ENCODE results near the gene FAM89A. TPM values are rescaled to one million over a fixed set of nuclear protein-coding genes. Genes with fewer than 3 reads are reported as not detected.
"Not testable (repeated sequence)": the region's sequence is repeated elsewhere in the genome, so short reads cannot be mapped to it uniquely, and the experiment has no call there.

Gene FAM89A
- total RNA-seq, 3 donors from 2014 or later (not counting 1 experiment from before 2014, with no cell fraction given), result 1.4 to 2.5 (median 2.0) TPM

- over 99% methylated on average over 6 of the region's 7 CpGs for WGBS (ENCODE audit: insufficient coverage)
- TF ChIP-seq, protein P1, sequence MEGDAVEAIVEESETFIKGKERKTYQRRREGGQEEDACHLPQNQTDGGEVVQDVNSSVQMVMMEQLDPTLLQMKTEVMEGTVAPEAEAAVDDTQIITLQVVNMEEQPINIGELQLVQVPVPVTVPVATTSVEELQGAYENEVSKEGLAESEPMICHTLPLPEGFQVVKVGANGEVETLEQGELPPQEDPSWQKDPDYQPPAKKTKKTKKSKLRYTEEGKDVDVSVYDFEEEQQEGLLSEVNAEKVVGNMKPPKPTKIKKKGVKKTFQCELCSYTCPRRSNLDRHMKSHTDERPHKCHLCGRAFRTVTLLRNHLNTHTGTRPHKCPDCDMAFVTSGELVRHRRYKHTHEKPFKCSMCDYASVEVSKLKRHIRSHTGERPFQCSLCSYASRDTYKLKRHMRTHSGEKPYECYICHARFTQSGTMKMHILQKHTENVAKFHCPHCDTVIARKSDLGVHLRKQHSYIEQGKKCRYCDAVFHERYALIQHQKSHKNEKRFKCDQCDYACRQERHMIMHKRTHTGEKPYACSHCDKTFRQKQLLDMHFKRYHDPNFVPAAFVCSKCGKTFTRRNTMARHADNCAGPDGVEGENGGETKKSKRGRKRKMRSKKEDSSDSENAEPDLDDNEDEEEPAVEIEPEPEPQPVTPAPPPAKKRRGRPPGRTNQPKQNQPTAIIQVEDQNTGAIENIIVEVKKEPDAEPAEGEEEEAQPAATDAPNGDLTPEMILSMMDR (IDR thresholded peaks at IDR 0.05), result no peak
- Histone ChIP-seq H3K4me3 (ENCODE audit: low read length) (no peak overlapping the region), H3K27ac (ENCODE audit: low read length) (no peak overlapping the region), H3K4me1 (ENCODE audit: control insufficient read depth, insufficient read depth, low read length) (no peaks in the 10 kb centered on the region), H3K27me3 (ENCODE audit: control insufficient read depth, insufficient read depth, low read length) (no peaks in the 10 kb centered on the region), H3K9me3 (ENCODE audit: control insufficient read depth, insufficient read depth, low read length) (no peaks in the 10 kb centered on the region), H3K36me3 (ENCODE audit: control insufficient read depth, insufficient read depth, low read length) (peaks cover 50% of the 10 kb centered on the region)
- intact Hi-C loops (cut with micrococcal nuclease), result no loop called here
- Mint-ChIP-seq H3K4me3 (no peak overlapping the region), H3K4me1 (no peaks in the 10 kb centered on the region), H3K9me3 (no peaks in the 10 kb centered on the region), H3K27me3 (ENCODE audit: low read depth in 2 of 2) (no peaks in the 10 kb centered on the region), H3K36me3 (peaks cover under 1% of the 10 kb centered on the region), H3K27ac (no peak overlapping the region)
- DNase-seq, result no peak
- no peak for ATAC-seq
Measured at GRCh38 chr1:230992100-230992774, 47.8 kb downstream of the FAM89A start.

DNA sequence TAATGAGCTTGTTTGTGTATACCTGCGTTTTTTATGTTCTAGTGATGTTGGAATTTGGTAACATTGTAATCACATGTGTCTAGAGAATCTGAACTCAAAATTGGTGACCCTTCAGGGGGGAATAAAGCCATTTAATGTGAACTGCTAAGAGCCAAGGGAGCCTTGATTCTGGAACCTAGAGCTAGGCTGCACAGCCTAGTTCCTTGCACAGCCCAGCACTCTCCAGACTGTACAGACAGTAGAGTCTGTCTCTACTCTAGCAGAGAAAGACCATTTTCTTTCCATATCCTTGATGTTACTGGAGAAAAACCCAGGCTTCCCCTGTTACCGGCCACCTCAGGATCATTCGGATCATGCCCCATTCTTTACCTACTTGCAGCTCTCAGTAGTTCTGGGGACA is 52.6 kb downstream of the FAM89A start:
- DNase-seq (no peak), ATAC-seq (no peak)
- H3K4me1 ChIP-seq (ENCODE audit: control insufficient read depth, insufficient read depth, low read length), result no peaks in the 10 kb centered on the region
- H3K27me3 ChIP-seq (ENCODE audit: control insufficient read depth, insufficient read depth, low read length), result no peaks in the 10 kb centered on the region
- Mint-ChIP-seq H3K4me1 (peaks cover 4 to 6% of the 10 kb centered on the region in 2 donors), H3K36me3 (no peaks in the 10 kb centered on the region), H3K9me3 (no peaks in the 10 kb centered on the region), H3K27me3 (ENCODE audit: low read depth in 2 of 2) (no peaks in the 10 kb centered on the region), H3K4me3 (no peak overlapping the region), H3K27ac (no peak overlapping the region)
- WGBS (ENCODE audit: insufficient coverage), result 98% methylated on average over 3 of the region's 3 CpGs
- peaks cover 25% of the 10 kb centered on the region for H3K36me3 ChIP-seq (ENCODE audit: control insufficient read depth, insufficient read depth, low read length)
- H3K4me3 ChIP-seq (ENCODE audit: low read length), result no peak overlapping the region
- intact Hi-C loops (cut with micrococcal nuclease), result no loop called here
- no peak overlapping the region for H3K27ac ChIP-seq (ENCODE audit: low read length)
- TF ChIP-seq, protein P1 (IDR thresholded peaks at IDR 0.05), result no peak
- no peaks in the 10 kb centered on the region for H3K9me3 ChIP-seq (ENCODE audit: control insufficient read depth, insufficient read depth, low read length)

DNA sequence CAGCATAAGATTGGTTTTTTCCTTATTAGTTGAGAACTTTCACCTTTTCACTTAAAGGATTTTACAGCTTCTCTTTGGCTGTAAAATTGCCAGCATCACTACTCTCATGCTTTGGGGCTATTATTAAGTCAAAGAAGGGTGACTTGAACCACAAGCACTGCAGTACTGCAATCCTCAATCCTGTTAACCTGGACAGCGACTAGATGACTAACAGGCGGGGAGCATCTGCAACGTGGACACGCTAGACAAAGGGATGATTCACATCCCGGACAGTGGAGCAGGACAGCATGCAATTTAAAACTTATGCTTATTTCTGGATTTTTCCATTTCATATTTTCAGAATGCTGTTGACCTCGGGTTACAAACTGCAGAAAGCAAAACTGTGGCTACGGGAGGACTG is 53.1 kb downstream of the FAM89A start:
- Mint-ChIP-seq H3K9me3 (no peaks in the 10 kb centered on the region), H3K36me3 (no peaks in the 10 kb centered on the region), H3K4me3 (no peak overlapping the region), H3K27me3 (ENCODE audit: low read depth in 2 of 2) (no peaks in the 10 kb centered on the region), H3K27ac (no peak overlapping the region), H3K4me1 (peaks cover 4 to 6% of the 10 kb centered on the region in 2 donors)
- Histone ChIP-seq H3K27ac (ENCODE audit: low read length) (no peak overlapping the region), H3K4me3 (ENCODE audit: low read length) (no peak overlapping the region), H3K9me3 (ENCODE audit: control insufficient read depth, insufficient read depth, low read length) (no peaks in the 10 kb centered on the region), H3K36me3 (ENCODE audit: control insufficient read depth, insufficient read depth, low read length) (peaks cover 23% of the 10 kb centered on the region), H3K27me3 (ENCODE audit: control insufficient read depth, insufficient read depth, low read length) (no peaks in the 10 kb centered on the region), H3K4me1 (ENCODE audit: control insufficient read depth, insufficient read depth, low read length) (no peaks in the 10 kb centered on the region)
- DNase-seq, result no peak
- intact Hi-C loops (cut with micrococcal nuclease), result no loop called here
- no peak for ATAC-seq
- WGBS (ENCODE audit: insufficient coverage), result 97% methylated on average over 7 of the region's 7 CpGs
- TF ChIP-seq, protein P1 (IDR thresholded peaks at IDR 0.05), result no peak

DNA sequence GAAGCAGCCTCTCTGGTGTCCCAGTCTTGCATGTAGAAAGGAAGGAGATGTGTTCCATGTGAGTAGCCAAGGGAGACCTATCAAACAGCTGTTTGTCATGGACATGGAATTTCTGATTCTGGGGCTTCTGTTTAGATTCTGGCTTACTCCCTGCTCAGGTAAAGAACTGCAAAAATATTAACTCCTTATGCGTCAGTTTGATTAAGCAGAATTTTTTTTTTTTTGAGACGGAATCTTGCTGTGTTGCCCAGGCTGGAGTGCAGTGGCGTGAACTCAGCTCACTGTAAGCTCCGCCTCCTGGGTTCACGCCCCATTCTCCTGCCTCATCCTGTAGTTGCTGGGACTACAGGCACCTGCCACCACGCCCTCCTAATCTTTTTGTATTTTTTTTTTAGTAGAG is 54.3 kb downstream of the FAM89A start:
- no peak overlapping the region for H3K27ac Mint-ChIP-seq
- peaks cover 15% of the 10 kb centered on the region for H3K36me3 ChIP-seq (ENCODE audit: control insufficient read depth, insufficient read depth, low read length)
- no peaks in the 10 kb centered on the region for H3K27me3 ChIP-seq (ENCODE audit: control insufficient read depth, insufficient read depth, low read length)
- DNase-seq (no peak), ATAC-seq (no peak)
- no peaks in the 10 kb centered on the region for H3K36me3 Mint-ChIP-seq
- H3K4me3 ChIP-seq (ENCODE audit: low read length), result no peak overlapping the region
- no peak overlapping the region for H3K27ac ChIP-seq (ENCODE audit: low read length)
- H3K9me3 Mint-ChIP-seq, result no peaks in the 10 kb centered on the region
- TF ChIP-seq, protein P1 (IDR thresholded peaks at IDR 0.05), result no peak
- H3K27me3 Mint-ChIP-seq (ENCODE audit: low read depth in 2 of 2), result no peaks in the 10 kb centered on the region
- peaks cover 4 to 6% of the 10 kb centered on the region in 2 donors for H3K4me1 Mint-ChIP-seq
- no peaks in the 10 kb centered on the region for H3K9me3 ChIP-seq (ENCODE audit: control insufficient read depth, insufficient read depth, low read length)
- no peak overlapping the region for H3K4me3 Mint-ChIP-seq
- intact Hi-C loops (cut with micrococcal nuclease), result no loop called here
- WGBS (ENCODE audit: insufficient coverage), result 96% methylated on average over 6 of the region's 6 CpGs
- H3K4me1 ChIP-seq (ENCODE audit: control insufficient read depth, insufficient read depth, low read length), result no peaks in the 10 kb centered on the region

- H3K27ac ChIP-seq (ENCODE audit: low read length); H3K27me3 Mint-ChIP-seq (ENCODE audit: low read depth in 2 of 2); H3K27ac Mint-ChIP-seq; H3K27me3 ChIP-seq (ENCODE audit: control insufficient read depth, insufficient read depth, low read length); ATAC-seq; H3K36me3 ChIP-seq (ENCODE audit: control insufficient read depth, insufficient read depth, low read length); H3K36me3 Mint-ChIP-seq; DNase-seq; H3K9me3 Mint-ChIP-seq; intact Hi-C loops (cut with micrococcal nuclease); H3K4me1 ChIP-seq (ENCODE audit: control insufficient read depth, insufficient read depth, low read length); H3K4me3 ChIP-seq (ENCODE audit: low read length); H3K9me3 ChIP-seq (ENCODE audit: control insufficient read depth, insufficient read depth, low read length); H3K4me3 Mint-ChIP-seq: not testable (repeated sequence)
- H3K4me1 Mint-ChIP-seq, result peaks cover 4 to 10% of the 10 kb centered on the region in 2 donors
- 96% methylated on average over 8 of the region's 10 CpGs for WGBS (ENCODE audit: insufficient coverage)
Measured at GRCh38 chr1:230984622-230985515, 55.2 kb downstream of the FAM89A start.
